ENCODE data around the gene MCC. TPM values are rescaled to one million over a fixed set of nuclear protein-coding genes. Genes with fewer than 3 reads are reported as not detected.

MCC gene
- total RNA-seq (2014; rRNA removed; shearing (Covaris generic)), result 8.1 and 8.5 TPM in 2 replicates
- 4.2 and 6.5 TPM in 2 replicates for polyA plus RNA-seq (2015; cell fraction: cytosol; rRNA removed)
- 6.3 and 6.6 TPM in 2 replicates for polyA plus RNA-seq (2015; cell fraction: nucleus; rRNA removed)

- peak; percentile 87 for DNase-seq (ENCODE audit: low read depth)
These were observed at the start of gene MCC for GRCh38 chr5:113487781-113488644. Gene MCC, minus strand, starts transcription at chr5:113488453.

GRCh38 chr5:113531481-113532159 lies 43.4 kb upstream of the MCC start:
- no peak for DNase-seq (ENCODE audit: low read depth)

- no peak for DNase-seq (ENCODE audit: low read depth)
These were observed 39.5 kb upstream of the MCC start for GRCh38 chr5:113527746-113528145.

- DNase-seq (ENCODE audit: low read depth), result no peak
These were observed 38.2 kb upstream of the MCC start for GRCh38 chr5:113526421-113526820.

GRCh38 chr5:113524927-113525326 lies 36.7 kb upstream of the MCC start:
- no peak for DNase-seq (ENCODE audit: low read depth)

- no peak for DNase-seq (ENCODE audit: low read depth)
These were observed 34.9 kb upstream of the MCC start for GRCh38 chr5:113523168-113523567.

GRCh38 chr5:113520899-113521298 lies 32.6 kb upstream of the MCC start:
- DNase-seq (ENCODE audit: low read depth), result no peak

GRCh38 chr5:113520429-113520828 lies 32.2 kb upstream of the MCC start:
- DNase-seq (ENCODE audit: low read depth), result peak; percentile 63

GRCh38 chr5:113519412-113519811 lies 31.2 kb upstream of the MCC start:
- DNase-seq (ENCODE audit: low read depth), result no peak

GRCh38 chr5:113518884-113519283 lies 30.6 kb upstream of the MCC start:
- no peak for DNase-seq (ENCODE audit: low read depth)

GRCh38 chr5:113514289-113514635 lies 26.0 kb upstream of the MCC start:
- no peak for DNase-seq (ENCODE audit: low read depth)

GRCh38 chr5:113513384-113514288 lies 25.4 kb upstream of the MCC start, which contains the start of gene YTHDC2:
Gene YTHDC2, plus strand, starts transcription at chr5:113513694. Its CDS starts 202 bp downstream, at chr5:113513896.
- peak; percentile 88 for DNase-seq (ENCODE audit: low read depth)

- no peak for DNase-seq (ENCODE audit: low read depth)
These were observed 24.1 kb upstream of the MCC start for GRCh38 chr5:113512341-113512740.

- peak; percentile 40 for DNase-seq (ENCODE audit: low read depth)
These were observed 22.7 kb upstream of the MCC start for GRCh38 chr5:113510836-113511451.

GRCh38 chr5:113508756-113509155 lies 20.5 kb upstream of the MCC start:
- DNase-seq (ENCODE audit: low read depth), result peak; percentile 32

- no peak for DNase-seq (ENCODE audit: low read depth)
These were observed 19.3 kb upstream of the MCC start for GRCh38 chr5:113507601-113508000.

- DNase-seq (ENCODE audit: low read depth), result peak; percentile 56
These were observed 16.9 kb upstream of the MCC start for GRCh38 chr5:113505181-113505580.

GRCh38 chr5:113503146-113503545 lies 14.9 kb upstream of the MCC start:
- no peak for DNase-seq (ENCODE audit: low read depth)

GRCh38 chr5:113502073-113502472 lies 13.8 kb upstream of the MCC start:
- DNase-seq (ENCODE audit: low read depth), result no peak

- peak; percentile 64 for DNase-seq (ENCODE audit: low read depth)
These were observed 7.2 kb upstream of the MCC start for GRCh38 chr5:113495422-113495841.

GRCh38 chr5:113493446-113493845 lies 5.2 kb upstream of the MCC start:
- DNase-seq (ENCODE audit: low read depth), result no peak
